Spleen (tissue), 11 donors: Measurements from ENCODE around the gene DST. TPM values are rescaled to one million over a fixed set of nuclear protein-coding genes. Genes with fewer than 3 reads are reported as not detected.

ENCODE experiments used
- DNase-seq: peaks from one replicate; pipeline ENCODE4 v3.0.0-alpha.2; 2020
- H3K27ac ChIP-seq, 8 donors: fragments of 200-600 bp; sonication (generic) in 7 of 8; 1 replicate in 4 of 8; 2 replicates in 4 of 8; pipeline versions ENCODE4 v1.5.0 to v1.8.0; 2016 to 2021; ENCODE audit warnings: inconsistent platforms in 4 of 8, mild to moderate bottlenecking in 4 of 8, moderate library complexity in 1 of 8
- H3K27me3 ChIP-seq, 7 donors: fragments of 200-600 bp; sonication (generic) in 6 of 7; replicated peaks in 1 of 7; 1 replicate in 4 of 7; 2 replicates in 3 of 7; pipeline versions ENCODE4 v1.5.0 to v1.8.0; 2016 to 2021; ENCODE audit warnings: inconsistent platforms in 3 of 7, mild to moderate bottlenecking in 1 of 7
- H3K36me3 ChIP-seq, 6 donors: fragments of 200-600 bp; sonication (generic) in 5 of 6; 1 replicate in 4 of 6; 2 replicates in 2 of 6; pipeline versions ENCODE4 v1.5.0 to v1.8.0; 2016 to 2021; ENCODE audit warnings: inconsistent platforms in 2 of 6
- H3K4me1 ChIP-seq, 6 donors: fragments of 200-600 bp; sonication (generic) in 5 of 6; 1 replicate in 3 of 6; 2 replicates in 3 of 6; pipeline versions ENCODE4 v1.5.0 to v1.8.0; 2016 to 2021; ENCODE audit warnings: inconsistent platforms in 3 of 6
- H3K4me3 ChIP-seq, 8 donors: fragments of 200-600 bp; sonication (generic) in 7 of 8; 1 replicate in 4 of 8; 2 replicates in 4 of 8; pipeline versions ENCODE4 v1.5.0 to v1.8.0; 2016 to 2021; ENCODE audit warnings: inconsistent platforms in 4 of 8, mild to moderate bottlenecking in 4 of 8, moderate library complexity in 2 of 8
- H3K9me3 ChIP-seq, 8 donors: fragments of 200-600 bp; sonication (generic) in 7 of 8; 1 replicate in 4 of 8; 2 replicates in 4 of 8; pipeline versions ENCODE4 v1.5.0 to v1.8.0; 2016 to 2021; ENCODE audit warnings: inconsistent platforms in 4 of 8
- CTCF ChIP-seq, 11 experiments: fragments of 200-600 bp in 7 of 11; fragments of 450-650 bp in 4 of 11; sonication (generic) in 4 of 11; IDR thresholded peaks in 8 of 11; conservative IDR thresholded peaks in 3 of 11; 1 replicate in 7 of 11; 2 replicates in 4 of 11; pipeline versions ENCODE4 v1.4.0 to v1.8.0; 2016 to 2021; ENCODE audit warnings: antibody characterized with exemption in 11 of 11, inconsistent platforms in 4 of 11, mild to moderate bottlenecking in 1 of 11
- POLR2A ChIP-seq, 3 donors: fragments of 450-650 bp; IDR thresholded peaks; one replicate each; pipeline ENCODE4 v1.5.1; 2017; ENCODE audit warnings: antibody characterized with exemption in 3 of 3, mild to moderate bottlenecking in 1 of 3
- POLR2AphosphoS5 ChIP-seq, 3 donors: sonication (generic); formaldehyde crosslinking; IDR thresholded peaks; one replicate each; pipeline ENCODE4 v1.5.1; 2017; ENCODE audit warnings: antibody characterized with exemption in 3 of 3
- WGBS, 5 donors: extraction: QIAGEN DNeasy Blood & Tissue Kit in 3 of 5; methylation state at CpG; one replicate each; pipeline versions ENCODE4 v1.1.5 to v1.1.7; 2013 to 2018; 5-methylcytosine and 5-hydroxymethylcytosine counted together
- intact Hi-C: fragments of 100-400 bp; cut with DNase I; formaldehyde crosslinking; loops from one replicate; pipeline ENCODE4 v1.15.0; 2023; ENCODE audit warnings: low total_unique reads
- polyA plus RNA-seq, 3 donors: library from polyadenylated mRNA; stranded (reverse); fragments of 200-250 nt; gene quantifications; one replicate each; pipeline ENCODE4 v1.2.1, GENCODE V29; 2013
- total RNA-seq, 7 donors: library from RNA; depleted of rRNA in 3 of 7; stranded (reverse); fragments of >200 nt in 3 of 7; fragmentation: NEBNext Ultra II Directional in 4 of 7; extraction: Animal tissue kit (Norgen Biotek cat#: 25700) in 4 of 7; gene quantifications; one replicate each; pipeline versions ENCODE4 v1.1.0 to v1.2.1, GENCODE V29; 2016 to 2021
- donor health status: healthy with polysubstance abuse.
- donor health status: DM: no; HTN: no; CAD: no; lungs with moderate emphysema.
- donor health status: DM: no; HTN: no; CAD: no.
- donor health status: Bipolar disorder and iron deficiency.
- donor health status: healthy.
- donor health status: DM: no; HTN: no; CAD: no.
- donor health status: DM: yes; HTN: yes; CAD: no.

DST gene
- total and polyA plus RNA-seq, 10 donors = 16.5 to 236 (median 156) TPM

GRCh38 chr6:56618050-56618449 is 24.6 kb downstream of the DST start:
- H3K9me3 ChIP-seq = no peaks in the 10 kb centered on the region
- no peak overlapping the region for H3K27ac ChIP-seq
- H3K36me3 ChIP-seq = peaks cover 0 to 37% (median 1%) of the 10 kb centered on the region in 6 donors
- intact Hi-C loops = no loop called here
- no peaks in the 10 kb centered on the region for H3K4me1 ChIP-seq
- no peaks in the 10 kb centered on the region for H3K27me3 ChIP-seq
- no peak for TF ChIP-seq CTCF (IDR thresholded peaks at IDR 0.05 in 8 of 11, conservative IDR thresholded peaks at IDR 0.05 in 3 of 11)
- TF ChIP-seq POLR2AphosphoS5 (IDR thresholded peaks at IDR 0.05) = no peak
- no peak for TF ChIP-seq POLR2A (IDR thresholded peaks at IDR 0.05)
- WGBS, 5 donors = 82 to 96% (median 92%) methylated on average over 3 of the region's 3 CpGs
- H3K4me3 ChIP-seq = no peak overlapping the region
- DNase-seq = no peak

GRCh38 chr6:56616967-56617366 is 25.7 kb downstream of the DST start:
- Histone ChIP-seq H3K4me3 (no peak overlapping the region), H3K27me3 (no peaks in the 10 kb centered on the region), H3K36me3 (peaks cover 0 to 37% (median 1%) of the 10 kb centered on the region in 6 donors), H3K9me3 (no peaks in the 10 kb centered on the region), H3K4me1 (no peaks in the 10 kb centered on the region), H3K27ac (no peak overlapping the region)
- 83 to 98% (median 96%) methylated on average over 5 of the region's 5 CpGs for WGBS, 5 donors
- no peak for DNase-seq
- TF ChIP-seq CTCF (IDR thresholded peaks at IDR 0.05 in 8 of 11, conservative IDR thresholded peaks at IDR 0.05 in 3 of 11) = no peak
- no peak for TF ChIP-seq POLR2AphosphoS5 (IDR thresholded peaks at IDR 0.05)
- TF ChIP-seq POLR2A (IDR thresholded peaks at IDR 0.05) = no peak
- intact Hi-C loops = no loop called here

- DNase-seq = no peak
- Histone ChIP-seq H3K4me1 (no peaks in the 10 kb centered on the region), H3K27me3 (no peaks in the 10 kb centered on the region), H3K36me3 (peaks cover 0 to 28% (median 0%) of the 10 kb centered on the region in 6 donors), H3K9me3 (no peaks in the 10 kb centered on the region), H3K4me3 (no peak overlapping the region), H3K27ac (no peak overlapping the region)
- WGBS, 5 donors = 74 to 81% (median 80%) methylated on average over 6 of the region's 6 CpGs
- intact Hi-C loops = no loop called here
- no peak for TF ChIP-seq POLR2AphosphoS5 (IDR thresholded peaks at IDR 0.05)
- TF ChIP-seq POLR2A (IDR thresholded peaks at IDR 0.05) = no peak
- no peak for TF ChIP-seq CTCF (IDR thresholded peaks at IDR 0.05 in 8 of 11, conservative IDR thresholded peaks at IDR 0.05 in 3 of 11)
Observed at GRCh38 chr6:56613247-56613851, 29.3 kb downstream of the DST start.

- H3K9me3 ChIP-seq = no peaks in the 10 kb centered on the region
- no peaks in the 10 kb centered on the region for H3K27me3 ChIP-seq
- TF ChIP-seq CTCF (IDR thresholded peaks at IDR 0.05 in 8 of 11, conservative IDR thresholded peaks at IDR 0.05 in 3 of 11) (no peak), POLR2A (IDR thresholded peaks at IDR 0.05) (no peak), POLR2AphosphoS5 (IDR thresholded peaks at IDR 0.05) (no peak)
- intact Hi-C loops = no loop called here
- 86 to 96% (median 94%) methylated on average over 4 of the region's 4 CpGs for WGBS, 5 donors
- no peak overlapping the region for H3K27ac ChIP-seq
- no peaks in the 10 kb centered on the region for H3K4me1 ChIP-seq
- H3K4me3 ChIP-seq = no peak overlapping the region
- H3K36me3 ChIP-seq = peaks cover 0 to 18% (median 0%) of the 10 kb centered on the region in 6 donors
- no peak for DNase-seq
Observed at GRCh38 chr6:56608332-56608731, 34.4 kb downstream of the DST start.
